NCI-H345 treated with DMSO at 0.1 percent for 48 hours (cell line): ENCODE measurements around the gene FUT4.
A peak's percentile ranks its signal among the peaks of the same experiment; 100 is the strongest.
"Not testable (repeated sequence)": the region's sequence is repeated elsewhere in the genome, so short reads cannot be mapped to it uniquely, and the experiment has no call there.

ENCODE experiments used
- DNase-seq: peaks from one replicate; lab custom pipeline; 2025; ENCODE audit not compliant: unreplicated experiment; lab: John Stamatoyannopoulos, UW

Gene FUT4

GRCh38 chr11:94543695-94544645 is at the start of gene FUT4:
FUT4 (plus strand) TSS chr11:94543921; CDS start chr11:94544134, 213 bp downstream.
- peak; percentile 58 for DNase-seq

DNA sequence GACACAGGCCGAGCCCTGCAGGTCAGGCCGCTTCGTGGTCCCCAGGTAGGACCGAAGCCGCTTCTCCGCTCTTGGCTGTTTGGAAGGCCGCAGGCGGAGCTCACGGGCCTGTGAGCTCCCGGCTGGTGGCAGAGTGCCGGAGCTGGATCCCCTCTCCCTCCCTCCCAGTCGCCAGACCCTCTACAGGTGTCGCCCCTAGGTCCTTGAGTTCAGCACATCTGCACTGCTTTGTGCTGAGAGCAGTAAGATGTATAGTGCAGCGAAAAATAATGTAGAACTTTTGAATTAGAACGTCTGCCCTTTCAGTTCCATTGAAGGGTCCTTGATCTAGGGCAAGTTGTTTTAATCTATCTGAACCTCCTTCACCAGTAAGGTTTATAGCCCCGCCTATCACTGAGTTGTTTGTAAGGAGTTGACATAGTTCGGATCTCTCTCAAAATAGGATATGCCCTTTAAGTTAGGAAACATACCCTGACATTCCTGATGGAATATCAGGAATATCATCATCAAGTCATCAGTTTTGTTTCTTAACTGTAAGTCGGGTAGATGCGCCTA is 49.5 kb upstream of the FUT4 start:
- DNase-seq: no peak

DNA sequence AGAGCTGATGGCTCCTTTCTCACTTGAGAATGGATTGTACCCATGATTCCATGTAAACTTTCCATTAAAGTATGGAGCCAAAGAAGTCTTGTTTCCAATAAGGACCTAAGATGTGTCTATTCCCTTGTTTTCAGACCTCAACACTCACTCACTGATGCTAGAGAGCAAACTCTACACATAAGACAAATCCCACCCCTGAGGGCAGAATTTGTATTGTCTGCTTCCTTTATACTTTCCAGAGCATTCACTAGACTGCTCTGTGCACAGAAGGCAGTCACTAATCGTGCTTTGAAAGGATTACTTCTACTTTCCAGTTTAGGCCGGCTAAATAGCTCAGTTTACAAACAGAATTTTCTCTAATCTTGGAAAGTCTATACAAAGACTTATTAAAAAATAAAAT is 43.5 kb upstream of the FUT4 start:
- DNase-seq: no peak

DNA sequence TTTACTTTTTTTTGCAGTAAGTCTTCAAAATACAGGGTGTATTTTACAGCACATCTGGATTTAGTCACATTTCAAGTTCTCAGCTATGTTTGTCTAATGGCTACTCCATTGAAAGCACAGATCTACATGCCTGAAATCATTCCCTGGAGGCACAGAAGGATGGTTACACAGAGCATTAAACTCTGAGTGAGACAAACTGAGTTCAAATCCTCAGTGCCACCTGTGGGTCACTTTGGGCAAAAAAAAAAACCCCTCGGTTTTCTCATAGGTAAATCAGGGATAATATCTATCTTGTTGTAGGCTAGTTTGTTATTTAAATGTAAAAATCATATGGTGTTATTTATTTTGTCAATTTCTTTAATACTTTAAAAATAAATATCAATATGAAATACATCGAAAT is 42.2 kb upstream of the FUT4 start:
- DNase-seq: no peak

- DNase-seq: peak; percentile 31
Observed at GRCh38 chr11:94504689-94505293, 38.9 kb upstream of the FUT4 start.

GRCh38 chr11:94506513-94506912 is 37.2 kb upstream of the FUT4 start:
- DNase-seq: not testable (repeated sequence)

DNA sequence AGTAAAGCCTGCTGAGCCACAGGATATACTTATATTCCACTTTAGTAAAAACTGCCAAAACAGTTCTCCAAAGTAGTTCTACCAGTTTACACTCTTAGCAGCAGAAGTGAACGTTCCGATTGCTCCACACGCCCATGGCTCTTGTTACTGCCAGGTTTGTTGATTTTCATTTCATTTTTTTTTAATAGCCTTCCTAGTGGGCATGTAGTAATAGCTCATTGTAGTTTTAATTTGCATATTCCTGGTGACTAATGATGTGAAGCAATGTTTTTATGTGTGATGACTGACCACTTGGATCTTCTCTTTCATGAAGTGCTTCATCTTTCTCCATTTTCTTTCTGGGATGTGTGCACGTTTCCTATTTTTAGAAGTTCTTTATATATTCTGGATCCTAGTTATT is 36.2 kb upstream of the FUT4 start:
- no peak for DNase-seq

DNA sequence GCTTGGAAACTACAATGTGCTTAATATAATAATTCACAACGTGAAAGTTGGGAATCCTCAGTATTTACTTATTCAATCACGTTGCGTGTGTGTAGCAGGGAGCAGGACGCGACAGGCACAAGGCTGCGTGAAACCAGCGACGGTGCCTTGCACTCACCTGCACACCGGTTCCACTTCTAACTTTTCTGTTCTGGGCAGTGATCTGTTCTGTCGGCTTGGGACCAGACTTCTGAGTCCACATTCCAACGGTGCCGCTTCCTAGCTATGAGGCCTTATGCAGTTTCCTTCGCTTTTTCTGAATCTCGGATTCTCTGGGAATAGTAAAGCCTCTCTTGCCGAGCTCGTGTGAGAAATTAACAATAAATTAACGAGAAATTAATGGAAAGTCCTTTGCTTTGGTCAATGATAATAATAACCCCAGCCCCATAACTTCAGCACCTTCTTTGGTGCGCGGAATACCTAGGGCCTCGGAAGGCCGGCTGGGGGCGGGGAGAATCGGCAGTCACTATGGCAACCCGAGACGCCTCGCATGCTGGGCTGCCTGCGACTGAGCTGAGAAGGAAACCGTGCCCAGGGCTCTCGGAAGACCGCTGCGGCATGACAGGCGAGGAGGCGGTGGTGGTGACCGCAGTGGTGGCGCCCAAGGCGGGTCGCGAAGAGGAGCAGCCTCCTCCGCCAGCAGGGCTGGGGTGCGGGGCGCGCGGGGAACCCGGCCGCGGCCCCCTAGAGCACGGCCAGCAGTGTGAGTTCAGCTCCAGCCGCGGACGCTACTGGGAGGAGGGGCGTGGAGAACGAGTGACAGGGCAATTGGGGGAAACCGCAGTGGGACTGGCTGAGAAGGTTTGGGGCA is 31.6 kb upstream of the FUT4 start, which contains the start of gene C11orf97:
Gene C11orf97 (plus strand): TSS at position 530 of the 850 bp plus-strand sequence. CDS start 68 bp downstream, at position 598.
- peak; percentile 37 for DNase-seq

DNA sequence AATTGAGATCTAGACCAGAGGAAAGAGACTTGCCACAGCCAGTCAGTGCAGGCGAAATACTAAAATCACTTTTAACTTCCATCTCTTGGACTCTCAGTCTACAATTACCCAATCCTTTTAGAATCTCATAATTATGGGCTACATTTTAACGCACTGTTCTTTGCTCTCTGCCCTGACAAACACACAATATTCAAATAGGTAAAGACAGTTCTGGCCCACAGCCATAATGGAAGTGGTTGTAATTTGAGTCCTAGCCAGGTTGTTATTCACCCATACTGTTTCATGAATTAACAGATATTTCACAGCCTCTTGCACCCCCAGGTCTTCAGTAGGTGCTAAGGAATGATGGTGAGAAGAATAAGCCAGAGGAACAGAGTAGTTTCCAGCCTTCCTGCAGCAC is 30.6 kb upstream of the FUT4 start:
- peak; percentile 27 for DNase-seq

GRCh38 chr11:94515398-94515797 is 28.3 kb upstream of the FUT4 start:
- DNase-seq: no peak

DNA sequence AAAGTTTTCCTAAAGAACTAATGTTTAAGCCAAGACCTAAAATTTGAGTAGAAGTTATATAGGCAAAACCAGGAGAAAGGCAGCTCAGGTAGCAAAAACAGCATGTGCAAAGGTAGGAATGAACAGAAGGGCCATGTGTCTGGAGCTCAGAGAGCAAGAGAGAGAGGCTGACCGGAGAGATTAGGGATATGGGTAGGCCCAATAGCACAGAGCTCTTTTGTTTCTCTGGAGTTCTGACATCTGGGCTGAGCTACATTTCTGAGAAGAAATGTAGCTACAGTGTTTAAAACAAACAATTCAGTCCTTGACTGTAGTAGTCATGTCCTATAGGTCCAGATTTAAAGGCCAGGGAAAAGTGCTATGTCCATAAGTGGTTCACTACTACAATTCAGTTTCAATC is 27.0 kb upstream of the FUT4 start:
- DNase-seq: no peak

- DNase-seq: no peak
Observed at GRCh38 chr11:94518300-94518699, 25.4 kb upstream of the FUT4 start.

DNA sequence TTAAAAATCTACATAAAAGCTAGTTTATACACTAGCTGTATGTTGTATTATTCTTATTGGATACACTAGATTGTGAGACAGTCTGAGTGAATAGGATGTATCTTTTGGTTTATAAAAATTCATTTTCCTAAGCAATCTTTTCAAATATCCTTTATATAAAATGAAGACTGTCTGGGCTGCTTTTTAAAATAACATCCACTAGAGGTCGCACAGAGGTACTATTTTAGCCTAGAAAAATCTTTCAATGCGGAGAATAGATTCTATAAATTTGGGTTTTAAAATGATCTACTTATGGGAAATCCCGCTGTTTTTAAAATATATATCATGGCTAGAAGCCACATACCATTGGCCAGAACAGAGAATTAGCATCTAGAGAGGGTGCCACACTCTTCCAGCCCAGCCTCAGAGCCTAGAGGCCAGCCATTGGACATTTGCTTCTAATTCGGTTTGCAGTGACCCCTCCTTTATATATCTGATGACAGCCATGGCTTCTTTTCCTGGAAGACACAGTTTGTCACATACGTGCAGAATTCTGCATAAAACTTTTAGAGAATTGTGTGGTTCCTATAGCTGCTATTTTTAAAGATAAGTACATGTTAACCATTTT is 24.1 kb upstream of the FUT4 start:
- peak; percentile 14 for DNase-seq

DNA sequence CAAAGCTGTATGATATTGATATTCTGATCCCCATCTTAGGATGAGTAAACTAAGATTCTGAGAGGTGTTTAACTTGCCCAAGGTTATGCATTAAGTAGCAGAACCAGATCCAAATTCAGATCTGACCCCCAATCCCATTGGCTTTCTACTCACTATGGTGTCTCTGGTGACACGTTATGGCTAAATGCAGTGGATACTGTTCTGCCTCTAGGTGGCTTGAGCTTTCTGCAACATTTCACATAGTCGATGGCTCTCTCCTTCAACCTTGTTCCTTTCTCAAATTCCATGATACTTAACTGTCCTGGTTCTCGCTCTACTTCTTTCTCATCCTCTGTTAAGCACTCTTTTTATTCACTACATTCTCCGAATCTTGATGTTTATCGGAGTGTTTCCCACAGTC is 22.0 kb upstream of the FUT4 start:
- DNase-seq: no peak

- DNase-seq: no peak
Observed at GRCh38 chr11:94524341-94524740, 19.4 kb upstream of the FUT4 start.

- no peak for DNase-seq
Observed at GRCh38 chr11:94525546-94526324, 18.0 kb upstream of the FUT4 start.

DNA sequence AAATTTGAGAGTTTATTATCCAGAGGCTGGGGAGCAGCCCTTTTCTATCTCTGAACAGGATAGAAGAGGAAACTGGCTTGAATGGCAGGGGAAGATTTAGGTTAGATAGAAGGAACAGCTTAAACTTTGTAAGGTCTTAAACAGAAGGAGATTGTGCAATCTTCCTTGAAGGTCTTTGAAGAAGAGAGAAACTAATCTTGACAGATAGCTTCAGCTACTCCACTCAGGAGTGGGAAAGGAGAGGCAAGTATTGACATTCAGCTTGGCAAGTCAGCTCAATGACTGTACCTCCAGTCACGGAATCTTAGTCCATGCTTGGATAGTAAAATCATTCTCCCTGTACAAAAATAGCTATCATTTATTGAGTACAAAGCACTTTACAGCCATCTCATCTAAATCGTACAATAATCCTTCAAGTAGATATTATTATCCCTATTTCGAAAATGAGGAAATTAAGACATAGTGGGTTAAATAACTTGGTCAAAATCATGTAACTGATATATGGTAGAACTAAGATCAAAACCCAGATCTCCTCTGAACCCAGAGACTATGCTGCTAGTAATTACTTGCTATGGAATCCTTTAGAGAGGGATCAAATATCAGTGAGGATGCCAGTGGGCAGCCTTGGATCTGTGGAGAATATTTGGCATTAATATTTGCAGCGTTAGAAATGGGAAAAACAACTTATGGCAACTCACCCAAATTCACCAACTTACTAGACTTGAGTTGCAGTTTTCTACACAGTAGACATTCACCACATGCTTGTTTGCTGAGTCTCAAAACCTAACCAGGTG is 16.9 kb upstream of the FUT4 start:
- no peak for DNase-seq

- DNase-seq: no peak
Observed at GRCh38 chr11:94528551-94528950, 15.2 kb upstream of the FUT4 start.

DNA sequence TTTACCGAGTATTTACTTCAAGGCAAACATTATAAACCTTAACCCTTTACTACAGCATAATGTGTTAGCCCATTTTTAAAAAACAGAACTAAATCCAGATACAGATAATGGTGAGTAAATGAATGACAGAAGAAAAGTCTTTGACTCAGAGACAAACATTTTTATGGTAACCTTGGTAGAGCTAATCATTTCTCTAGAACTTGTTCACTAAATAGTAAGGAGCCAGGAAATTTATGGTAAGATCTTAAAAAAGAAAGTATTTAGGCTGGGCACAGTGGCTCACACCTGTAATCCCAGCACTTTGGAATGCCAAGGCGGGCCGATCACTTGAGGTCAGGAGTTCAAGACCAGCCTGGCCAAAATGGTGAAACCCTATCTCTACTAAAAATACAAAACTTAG is 11.5 kb upstream of the FUT4 start:
- DNase-seq: no peak
